K562 (cell line): ENCODE measurements around the gene TENT4B. TPM values are rescaled to one million over a fixed set of nuclear protein-coding genes. Genes with fewer than 3 reads are reported as not detected.

Source experiments
- BRD4 ChIP-seq: fragments of 200-600 bp; sonication (generic); IDR thresholded peaks from 2 replicates; pipeline ENCODE4 v1.6.1; 2017; ENCODE audit warnings: inconsistent platforms
- CAMTA2 ChIP-seq: fragments of 250-450 bp; sonication (Bioruptor Pico); conservative IDR thresholded peaks from 2 replicates; pipeline ENCODE4 v1.5.1; 2022
- CBX5 ChIP-seq: IDR thresholded peaks from 2 replicates; pipeline ENCODE4 v1.6.1; 2014; ENCODE audit warnings: low read depth, borderline replicate concordance
- E2F4 ChIP-seq: sonication (generic); formaldehyde crosslinking; IDR thresholded peaks from 2 replicates; pipeline ENCODE4 v1.8.0; 2022; ENCODE audit warnings: mild to moderate bottlenecking, low read depth, missing genetic modification reagents
- FOSL1 ChIP-seq: fragments of 200-800 bp; sonication (Bioruptor generic); conservative IDR thresholded peaks from 2 replicates; pipeline ENCODE4 v1.6.1; 2016; ENCODE audit warnings: missing genetic modification characterization, missing compliant biosample characterization
- FOXP4 ChIP-seq: sonication (generic); formaldehyde crosslinking; IDR thresholded peaks from 2 replicates; pipeline ENCODE4 v1.8.0; 2022; ENCODE audit warnings: mild to moderate bottlenecking, missing genetic modification reagents, borderline replicate concordance
- GABPB2 ChIP-seq: fragments of 250-450 bp; sonication (Bioruptor Pico); conservative IDR thresholded peaks from 2 replicates; pipeline ENCODE4 v1.5.1; 2021; ENCODE audit warnings: mild to moderate bottlenecking
- KAT2B ChIP-seq: IDR thresholded peaks from one replicate; pipeline ENCODE4 v1.6.1; 2012; ENCODE audit warnings: low read depth, mild to moderate bottlenecking, control low read depth, inconsistent platforms, low read length, moderate library complexity
- RAD51 ChIP-seq: fragments of 450-650 bp; IDR thresholded peaks from 2 replicates; pipeline ENCODE4 v1.7.1; 2016; ENCODE audit warnings: low read depth, mild to moderate bottlenecking, borderline replicate concordance
- TEAD1 ChIP-seq, 2 experiments: fragments of 450-650 bp in 1 of 2; sonication (generic) in 1 of 2; formaldehyde crosslinking; IDR thresholded peaks; 2 replicates each; pipeline versions ENCODE4 v1.4.0 to v1.8.0; 2020 to 2022; ENCODE audit warnings: mild to moderate bottlenecking in 2 of 2, missing genetic modification reagents in 1 of 2
- ZBTB17 ChIP-seq: fragments of 450-650 bp; formaldehyde crosslinking; IDR thresholded peaks from 2 replicates; pipeline ENCODE4 v1.4.0; 2020; ENCODE audit warnings: mild to moderate bottlenecking
- ZNF584 ChIP-seq: fragments of 200-800 bp; sonication (Bioruptor generic); IDR thresholded peaks from 2 replicates; pipeline ENCODE4 v1.6.1; 2016; ENCODE audit warnings: low read depth, mild to moderate bottlenecking, missing genetic modification characterization, missing compliant biosample characterization
- polyA plus RNA-seq, 8 experiments: library from polyadenylated mRNA; depleted of rRNA in 4 of 8; stranded (reverse) in 5 of 8; unstranded in 3 of 8; fragments of >200 nt; fragmentation: Nextera tagmentation in 2 of 8; fragmentation: Illumina TruSeq in 1 of 8; extraction: Ambion mirVana in 2 of 8; extraction: Trizol in 1 of 8; gene quantifications; 2 replicates each; pipeline versions ENCODE4 v1.2.1 to v1.2.3, GENCODE V29; 2011 to 2014; ENCODE audit warnings: inconsistent platforms in 1 of 8, missing spikeins in 1 of 8
- total RNA-seq, 7 experiments: library from RNA; depleted of rRNA in 6 of 7; stranded (reverse); fragments of >200 nt in 6 of 7; fragmentation: Illumina TruSeq in 2 of 7; extraction: Trizol in 2 of 7; gene quantifications; 2 replicates each; pipeline versions ENCODE4 v1.2.1 to v1.2.3, GENCODE V29; 2011 to 2021; ENCODE audit warnings: low replicate concordance in 1 of 7
- TF ChIP-seq, protein P1 (sequence below), 2 experiments: fragments of 150-350 bp in 1 of 2; IDR thresholded peaks; 2 replicates each; pipeline ENCODE4 v1.6.1; 2012 to 2016; ENCODE audit warnings: low read depth in 2 of 2, low read length in 2 of 2, mild to moderate bottlenecking in 1 of 2, moderate library complexity in 1 of 2

The TENT4B gene
- total and polyA plus RNA-seq, 9 of the 15 experiments (the other 6 are each of a cell fraction or from before 2014, with no cell fraction given) = 5.2 to 8.4 (median 7.0) TPM

DNA sequence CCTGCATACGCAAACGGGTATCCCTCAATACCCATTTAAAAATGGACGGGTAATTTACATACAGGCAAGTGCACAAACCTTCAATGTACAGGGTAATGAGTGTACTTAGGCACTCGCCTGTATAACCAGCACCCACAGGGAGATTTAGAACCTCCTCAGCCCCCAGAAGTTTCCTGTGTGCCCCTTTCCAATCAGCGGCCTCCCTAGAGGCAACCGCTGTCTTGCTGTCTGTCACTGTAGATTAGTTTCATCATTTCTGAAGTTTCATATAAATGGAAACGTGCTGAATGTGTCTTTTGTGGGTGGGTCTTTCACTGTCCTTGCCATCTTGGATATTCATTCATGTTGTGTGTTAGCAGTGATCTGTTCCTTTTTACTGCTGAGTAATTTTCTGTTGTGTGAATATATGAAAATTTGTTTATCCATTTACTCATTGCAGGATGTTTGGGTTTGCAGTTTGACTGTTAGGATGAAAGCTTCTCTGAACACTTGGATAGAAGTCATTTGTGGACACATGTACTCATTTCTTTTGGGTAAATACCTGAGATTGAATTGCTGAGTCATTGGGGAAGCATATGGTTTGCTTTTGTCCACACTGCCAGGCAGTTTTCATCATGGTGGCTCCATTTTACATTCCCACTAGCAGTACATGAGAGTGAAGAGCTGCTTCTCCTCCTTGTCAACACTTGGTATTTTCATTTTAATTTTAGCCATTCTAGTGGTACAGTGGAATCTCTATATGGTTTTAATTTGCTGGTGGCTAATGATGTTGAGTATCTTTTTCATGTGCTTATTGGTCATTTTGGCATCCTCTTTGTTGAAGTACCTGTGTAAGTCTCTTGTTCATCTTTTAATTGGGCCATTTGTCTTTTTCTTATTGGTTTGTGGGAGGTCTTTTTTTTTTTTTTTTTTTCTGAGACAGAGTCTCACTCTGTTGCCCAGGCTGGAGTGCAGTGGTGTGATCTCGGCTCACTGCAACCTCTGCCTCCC, 111.1 kb downstream of the TENT4B start (continued):
- TF ChIP-seq, protein P1, sequence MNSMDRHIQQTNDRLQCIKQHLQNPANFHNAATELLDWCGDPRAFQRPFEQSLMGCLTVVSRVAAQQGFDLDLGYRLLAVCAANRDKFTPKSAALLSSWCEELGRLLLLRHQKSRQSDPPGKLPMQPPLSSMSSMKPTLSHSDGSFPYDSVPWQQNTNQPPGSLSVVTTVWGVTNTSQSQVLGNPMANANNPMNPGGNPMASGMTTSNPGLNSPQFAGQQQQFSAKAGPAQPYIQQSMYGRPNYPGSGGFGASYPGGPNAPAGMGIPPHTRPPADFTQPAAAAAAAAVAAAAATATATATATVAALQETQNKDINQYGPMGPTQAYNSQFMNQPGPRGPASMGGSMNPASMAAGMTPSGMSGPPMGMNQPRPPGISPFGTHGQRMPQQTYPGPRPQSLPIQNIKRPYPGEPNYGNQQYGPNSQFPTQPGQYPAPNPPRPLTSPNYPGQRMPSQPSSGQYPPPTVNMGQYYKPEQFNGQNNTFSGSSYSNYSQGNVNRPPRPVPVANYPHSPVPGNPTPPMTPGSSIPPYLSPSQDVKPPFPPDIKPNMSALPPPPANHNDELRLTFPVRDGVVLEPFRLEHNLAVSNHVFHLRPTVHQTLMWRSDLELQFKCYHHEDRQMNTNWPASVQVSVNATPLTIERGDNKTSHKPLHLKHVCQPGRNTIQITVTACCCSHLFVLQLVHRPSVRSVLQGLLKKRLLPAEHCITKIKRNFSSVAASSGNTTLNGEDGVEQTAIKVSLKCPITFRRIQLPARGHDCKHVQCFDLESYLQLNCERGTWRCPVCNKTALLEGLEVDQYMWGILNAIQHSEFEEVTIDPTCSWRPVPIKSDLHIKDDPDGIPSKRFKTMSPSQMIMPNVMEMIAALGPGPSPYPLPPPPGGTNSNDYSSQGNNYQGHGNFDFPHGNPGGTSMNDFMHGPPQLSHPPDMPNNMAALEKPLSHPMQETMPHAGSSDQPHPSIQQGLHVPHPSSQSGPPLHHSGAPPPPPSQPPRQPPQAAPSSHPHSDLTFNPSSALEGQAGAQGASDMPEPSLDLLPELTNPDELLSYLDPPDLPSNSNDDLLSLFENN (IDR thresholded peaks at IDR 0.05; ENCODE audit: low read depth in 2 of 2, low read length in 2 of 2) = no peak
- TF ChIP-seq RAD51 = no peak
- no peak; the same call in 1 of the 2 replicates for TF ChIP-seq FOXP4
- 0 out of 2 replicates have a peak, but pooled peaks have one; percentile 28 for TF ChIP-seq ZBTB17
- no peak; the same call in 1 of the 2 replicates for TF ChIP-seq FOSL1 (tag)
- no peak for TF ChIP-seq KAT2B
- no peak for TF ChIP-seq CBX5
- no peak for TF ChIP-seq GABPB2 (CRISPR knock-in tag)
- 0 out of 2 replicates have a peak, but pooled peaks have one; percentile 19 for TF ChIP-seq ZNF584
- TF ChIP-seq BRD4 = 0 out of 2 replicates have a peak, but pooled peaks have one; percentile 76
- TF ChIP-seq TEAD1 (CRISPR knock-in tag; IDR thresholded peaks at IDR 0.05) = no peak
- no peak for TF ChIP-seq E2F4 (CRISPR knock-in tag)
- no peak for TF ChIP-seq CAMTA2
